Upper lobe of right lung (tissue), 1 donor: Measurements from ENCODE around the gene GPA33. TPM values are rescaled to one million over a fixed set of nuclear protein-coding genes. Genes with fewer than 3 reads are reported as not detected.

Source experiments
- ATAC-seq: fragments of 200-7000 bp; cut with Tn5 transposase; one replicate; pipeline ENCODE4 v1.9.1; 2020; ENCODE audit warnings: mild to moderate bottlenecking, moderate library complexity
- DNase-seq: peaks from one replicate; pipeline ENCODE4 v3.0.0-alpha.2; 2020
- H3K27ac ChIP-seq: fragments of 200-600 bp; one replicate; pipeline ENCODE4 v1.8.0; 2022
- H3K27me3 ChIP-seq: fragments of 200-600 bp; one replicate; pipeline ENCODE4 v1.8.0; 2022; ENCODE audit warnings: mild to moderate bottlenecking
- H3K36me3 ChIP-seq: fragments of 200-600 bp; one replicate; pipeline ENCODE4 v1.8.0; 2022
- H3K4me1 ChIP-seq: fragments of 200-600 bp; one replicate; pipeline ENCODE4 v1.8.0; 2022
- H3K4me3 ChIP-seq: fragments of 200-600 bp; one replicate; pipeline ENCODE4 v1.8.0; 2022; ENCODE audit warnings: mild to moderate bottlenecking
- H3K9me3 ChIP-seq: fragments of 200-600 bp; one replicate; pipeline ENCODE4 v1.8.0; 2022
- intact Hi-C: fragments of 100-400 bp; cut with DNase I; formaldehyde crosslinking; loops from one replicate; pipeline ENCODE4 v1.11.0; 2022
- total RNA-seq: library from RNA; stranded (reverse); fragmentation: NEBNext Ultra II Directional; extraction: Animal tissue kit (Norgen Biotek cat#: 25700); gene quantifications from one replicate; pipeline ENCODE4 v1.2.1, GENCODE V29; 2021
- TF ChIP-seq, protein P1 (sequence below): fragments of 200-600 bp; IDR thresholded peaks from one replicate; pipeline ENCODE4 v1.8.0; 2022; ENCODE audit warnings: antibody characterized with exemption
- donor health status: DM: no; HTN: yes; CAD: no; lungs with severe emphysema.

Gene GPA33
- total RNA-seq, 1 donor from 2014 or later, result 0.90 TPM

DNA sequence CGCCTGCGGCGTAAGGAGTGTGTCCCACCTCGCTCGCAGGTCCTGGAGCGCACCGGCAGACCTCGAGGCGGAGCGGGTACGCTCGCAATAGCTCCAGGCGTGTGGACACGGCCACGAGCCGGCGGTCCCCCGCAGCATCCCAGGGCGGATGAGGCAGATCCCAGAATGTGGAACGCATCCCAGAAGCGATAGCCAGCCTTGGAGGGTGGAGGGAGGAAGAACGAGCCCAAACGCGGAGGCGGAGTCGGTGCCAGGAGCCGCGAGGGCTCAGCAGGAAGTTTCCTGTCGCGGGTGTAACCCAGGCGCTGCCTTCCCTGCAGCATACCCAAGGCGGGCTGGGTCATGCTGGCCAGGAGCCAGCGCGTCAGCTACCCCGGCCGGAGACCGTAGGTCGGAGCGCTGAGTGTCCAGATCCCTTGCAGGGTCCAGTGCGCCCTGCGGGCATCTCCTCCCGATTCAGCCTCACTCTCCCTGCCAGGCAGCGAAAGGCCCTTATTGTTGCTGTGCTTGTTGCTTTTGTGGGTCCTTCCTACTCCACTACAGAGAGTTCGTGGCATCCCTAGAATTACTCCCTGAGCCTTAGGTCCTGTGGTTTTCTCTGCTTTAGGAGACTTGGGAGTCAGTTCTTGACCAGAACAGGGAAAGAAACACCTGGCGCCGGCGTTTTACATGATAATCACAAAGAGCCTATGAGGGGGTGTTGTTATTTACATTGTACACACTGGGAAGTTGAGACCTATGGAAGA is 31.4 kb upstream of the GPA33 start:
- DNase-seq (peak; percentile 81), ATAC-seq (peak; percentile 90)
- H3K27me3 ChIP-seq, result no peaks in the 10 kb centered on the region
- H3K4me3 ChIP-seq, result peak overlapping the region; percentile 48
- peaks cover 5% of the 10 kb centered on the region for H3K4me1 ChIP-seq
- TF ChIP-seq, protein P1, sequence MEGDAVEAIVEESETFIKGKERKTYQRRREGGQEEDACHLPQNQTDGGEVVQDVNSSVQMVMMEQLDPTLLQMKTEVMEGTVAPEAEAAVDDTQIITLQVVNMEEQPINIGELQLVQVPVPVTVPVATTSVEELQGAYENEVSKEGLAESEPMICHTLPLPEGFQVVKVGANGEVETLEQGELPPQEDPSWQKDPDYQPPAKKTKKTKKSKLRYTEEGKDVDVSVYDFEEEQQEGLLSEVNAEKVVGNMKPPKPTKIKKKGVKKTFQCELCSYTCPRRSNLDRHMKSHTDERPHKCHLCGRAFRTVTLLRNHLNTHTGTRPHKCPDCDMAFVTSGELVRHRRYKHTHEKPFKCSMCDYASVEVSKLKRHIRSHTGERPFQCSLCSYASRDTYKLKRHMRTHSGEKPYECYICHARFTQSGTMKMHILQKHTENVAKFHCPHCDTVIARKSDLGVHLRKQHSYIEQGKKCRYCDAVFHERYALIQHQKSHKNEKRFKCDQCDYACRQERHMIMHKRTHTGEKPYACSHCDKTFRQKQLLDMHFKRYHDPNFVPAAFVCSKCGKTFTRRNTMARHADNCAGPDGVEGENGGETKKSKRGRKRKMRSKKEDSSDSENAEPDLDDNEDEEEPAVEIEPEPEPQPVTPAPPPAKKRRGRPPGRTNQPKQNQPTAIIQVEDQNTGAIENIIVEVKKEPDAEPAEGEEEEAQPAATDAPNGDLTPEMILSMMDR, result no peak
- no peaks in the 10 kb centered on the region for H3K9me3 ChIP-seq
- intact Hi-C loops, result no loop called here
- no peaks in the 10 kb centered on the region for H3K36me3 ChIP-seq
- no peak overlapping the region for H3K27ac ChIP-seq

DNA sequence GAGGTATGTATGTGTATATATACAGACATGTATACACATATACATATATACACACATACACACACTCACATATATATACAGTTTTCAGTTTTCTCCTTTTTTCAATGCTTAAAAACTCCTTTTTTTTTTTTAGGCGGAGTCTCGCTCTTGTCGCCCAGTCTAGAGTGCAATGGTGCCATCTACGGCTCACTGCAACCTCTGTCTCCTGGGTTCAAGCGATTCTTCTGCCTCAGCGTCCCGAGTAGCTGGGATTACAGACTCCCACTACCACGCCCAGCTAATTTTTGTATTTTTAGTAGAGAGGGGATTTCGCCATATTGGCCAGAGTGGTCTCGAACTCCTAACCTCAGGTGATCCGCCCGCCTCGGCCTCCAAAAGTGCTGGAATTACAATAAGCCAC is 30.7 kb upstream of the GPA33 start:
- Histone ChIP-seq H3K9me3 (no peaks in the 10 kb centered on the region), H3K4me3 (peak overlapping the region; percentile 48), H3K27ac (no peak overlapping the region), H3K36me3 (no peaks in the 10 kb centered on the region), H3K27me3 (no peaks in the 10 kb centered on the region), H3K4me1 (peaks cover 5% of the 10 kb centered on the region)
- intact Hi-C loops, result no loop called here
- TF ChIP-seq, protein P1, result no peak
- DNase-seq (no peak), ATAC-seq (no peak)

DNA sequence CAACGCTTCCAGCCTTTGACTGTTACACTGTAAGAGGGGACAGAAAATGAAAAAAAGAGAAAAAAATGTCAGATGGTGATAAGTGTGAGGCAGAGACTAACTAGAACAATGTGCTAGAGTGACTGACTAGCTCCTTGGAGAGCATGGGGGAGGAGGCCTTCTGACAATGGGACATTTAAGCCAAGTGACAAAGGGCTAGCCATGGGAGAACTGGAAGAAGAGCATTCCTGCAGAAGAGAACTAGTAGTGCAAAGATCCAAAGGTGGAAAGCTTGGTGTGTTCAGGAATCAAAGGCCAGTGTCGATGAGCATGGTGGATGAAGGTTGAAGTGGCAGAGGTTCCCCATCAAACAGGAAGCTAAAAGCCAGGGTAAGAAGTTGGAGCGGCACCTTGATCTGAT is 29.5 kb upstream of the GPA33 start:
- H3K27me3 ChIP-seq, result no peaks in the 10 kb centered on the region
- H3K9me3 ChIP-seq, result no peaks in the 10 kb centered on the region
- H3K36me3 ChIP-seq, result no peaks in the 10 kb centered on the region
- TF ChIP-seq, protein P1, result no peak
- DNase-seq (no peak), ATAC-seq (no peak)
- intact Hi-C loops, result no loop called here
- H3K4me1 ChIP-seq, result peaks cover 5% of the 10 kb centered on the region
- H3K27ac ChIP-seq, result no peak overlapping the region
- H3K4me3 ChIP-seq, result no peak overlapping the region

DNA sequence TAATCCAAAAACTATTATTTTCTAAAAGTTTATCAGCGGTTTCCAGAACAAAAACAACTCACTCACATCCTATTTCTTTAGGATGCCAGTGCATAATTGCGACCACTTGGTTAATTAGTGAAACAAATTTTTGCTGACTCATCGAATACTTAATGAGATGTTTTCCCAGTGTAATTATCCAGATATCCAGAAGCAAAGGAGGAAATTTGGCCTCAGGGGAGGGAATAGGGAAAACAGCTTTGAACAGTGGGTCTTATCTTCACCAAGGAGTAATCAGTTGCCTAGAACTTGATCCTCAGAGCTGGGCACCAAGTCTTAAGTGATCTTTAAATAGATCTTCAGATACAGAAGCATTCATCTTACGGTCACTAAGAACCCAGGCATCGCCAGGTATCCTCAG is 28.0 kb upstream of the GPA33 start:
- Histone ChIP-seq H3K27me3 (no peaks in the 10 kb centered on the region), H3K27ac (no peak overlapping the region), H3K4me3 (no peak overlapping the region), H3K9me3 (no peaks in the 10 kb centered on the region), H3K36me3 (no peaks in the 10 kb centered on the region), H3K4me1 (peaks cover 5% of the 10 kb centered on the region)
- DNase-seq (no peak), ATAC-seq (no peak)
- TF ChIP-seq, protein P1, result no peak
- intact Hi-C loops, result no loop called here

DNA sequence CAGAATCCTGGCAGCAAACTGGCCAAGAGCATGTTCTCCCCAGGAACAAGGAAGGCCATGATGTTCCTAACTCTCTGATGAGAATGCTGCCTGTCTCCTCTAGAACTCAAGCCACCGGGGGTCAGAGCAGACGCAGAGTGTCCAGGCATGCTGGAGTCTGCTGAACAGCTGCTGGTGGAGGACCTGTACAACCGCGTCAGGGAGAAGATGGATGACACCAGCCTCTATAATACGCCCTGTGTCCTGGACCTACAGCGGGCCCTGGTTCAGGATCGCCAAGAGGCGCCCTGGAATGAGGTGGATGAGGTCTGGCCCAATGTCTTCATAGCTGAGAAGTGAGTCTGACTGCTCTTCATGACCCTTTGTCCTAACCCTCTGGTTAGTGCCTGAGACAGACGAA is 27.0 kb upstream of the GPA33 start:
- intact Hi-C loops, result no loop called here
- ATAC-seq (no peak), DNase-seq (no peak)
- TF ChIP-seq, protein P1, result no peak
- Histone ChIP-seq H3K4me3 (no peak overlapping the region), H3K9me3 (no peaks in the 10 kb centered on the region), H3K27ac (no peak overlapping the region), H3K27me3 (no peaks in the 10 kb centered on the region), H3K4me1 (peaks cover 5% of the 10 kb centered on the region), H3K36me3 (no peaks in the 10 kb centered on the region)

DNA sequence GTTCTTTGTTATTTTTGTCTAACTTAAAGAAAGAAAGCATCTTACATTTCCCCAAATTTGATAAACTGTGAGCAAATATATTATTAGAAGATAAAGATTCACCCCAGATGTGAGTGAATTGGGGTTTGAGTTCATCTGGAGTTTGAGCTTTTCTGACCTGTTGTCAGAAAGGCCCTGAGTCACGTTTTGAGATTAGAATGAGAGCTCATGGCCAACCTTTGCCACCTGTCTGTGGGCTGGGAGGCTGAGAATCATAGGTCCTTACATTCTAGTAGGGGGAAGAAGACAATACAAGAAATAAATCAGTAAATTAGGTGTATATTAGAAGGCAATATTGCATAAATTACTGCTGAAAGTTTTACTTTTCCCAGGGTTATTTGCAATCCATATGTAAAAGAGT is 26.0 kb upstream of the GPA33 start:
- intact Hi-C loops, result no loop called here
- Histone ChIP-seq H3K27me3 (no peaks in the 10 kb centered on the region), H3K4me3 (no peak overlapping the region), H3K27ac (no peak overlapping the region), H3K36me3 (no peaks in the 10 kb centered on the region), H3K9me3 (no peaks in the 10 kb centered on the region), H3K4me1 (peaks cover under 1% of the 10 kb centered on the region)
- TF ChIP-seq, protein P1, result no peak
- no peak for ATAC-seq
- DNase-seq, result no peak
